DOHH2 (cell line): ENCODE data around the gene LRMDA.
"Not testable (repeated sequence)": the region's sequence is repeated elsewhere in the genome, so short reads cannot be mapped to it uniquely, and the experiment has no call there.

Source experiments
- H3F3A ChIP-seq: fragments of 200-600 bp; sonication (generic), shearing (Covaris generic); 2 replicates; pipeline ENCODE4 v1.6.0; 2016; ENCODE audit warnings: antibody characterized with exemption, mild to moderate bottlenecking; ENCODE audit not compliant: control insufficient read depth, insufficient read depth
- H3K27ac ChIP-seq: fragments of 200-600 bp; sonication (generic); 2 replicates; pipeline ENCODE4 v1.5.1; 2014; ENCODE audit warnings: low read depth, mild to moderate bottlenecking, low read length, moderate library complexity
- H3K27me3 ChIP-seq: fragments of 200-600 bp; sonication (generic); 2 replicates; pipeline ENCODE4 v1.6.1; 2014; ENCODE audit warnings: mild to moderate bottlenecking, low read length, mixed read lengths; ENCODE audit not compliant: control insufficient read depth
- H3K36me3 ChIP-seq: fragments of 200-600 bp; sonication (generic); 2 replicates; pipeline ENCODE4 v1.6.1; 2014; ENCODE audit warnings: mild to moderate bottlenecking, low read length, moderate library complexity, mixed read lengths; ENCODE audit not compliant: control insufficient read depth
- H3K4me1 ChIP-seq: fragments of 200-600 bp; sonication (generic); 2 replicates; pipeline ENCODE4 v1.6.1; 2014; ENCODE audit warnings: mild to moderate bottlenecking, low read length, mixed read lengths; ENCODE audit not compliant: control insufficient read depth
- H3K4me2 ChIP-seq: fragments of 200-600 bp; sonication (generic); 2 replicates; pipeline ENCODE4 v1.6.0; 2014; ENCODE audit warnings: mild to moderate bottlenecking, low read length, moderate library complexity
- H3K4me3 ChIP-seq: fragments of 200-600 bp; sonication (generic); 2 replicates; pipeline ENCODE4 v1.5.1; 2014; ENCODE audit warnings: mild to moderate bottlenecking, low read length, mixed read lengths
- H3K79me2 ChIP-seq: fragments of 200-600 bp; sonication (generic); 2 replicates; pipeline ENCODE4 v1.6.1; 2014; ENCODE audit warnings: mild to moderate bottlenecking, low read length, mixed read lengths; ENCODE audit not compliant: control insufficient read depth
- H3K9me2 ChIP-seq: fragments of 200-600 bp; sonication (generic); replicated peaks from 2 replicates; pipeline ENCODE4 v1.6.1; 2014; ENCODE audit warnings: mild to moderate bottlenecking, low read length, mixed read lengths; ENCODE audit not compliant: control insufficient read depth
- H3K9me3 ChIP-seq: fragments of 200-600 bp; sonication (generic); 2 replicates; pipeline ENCODE4 v1.6.1; 2014; ENCODE audit warnings: antibody characterized with exemption, low read length, mixed read lengths; ENCODE audit not compliant: control insufficient read depth, insufficient read depth
- H4K20me1 ChIP-seq: fragments of 200-600 bp; sonication (generic); 2 replicates; pipeline ENCODE4 v1.6.0; 2014; ENCODE audit warnings: low read depth, mild to moderate bottlenecking, antibody characterized with exemption, low read length, moderate library complexity; ENCODE audit not compliant: control insufficient read depth, insufficient read depth
- EZH2phosphoT487 ChIP-seq: fragments of 200-600 bp; sonication (generic); IDR thresholded peaks from 2 replicates; pipeline ENCODE4 v1.6.1; 2017; ENCODE audit warnings: borderline replicate concordance, mild to moderate bottlenecking, antibody characterized with exemption, low read length, moderate library complexity, mixed read lengths
- TF ChIP-seq, protein P1 (sequence below): fragments of 200-600 bp; sonication (generic); IDR thresholded peaks from one replicate; pipeline ENCODE4 v1.5.1; 2014; ENCODE audit warnings: antibody characterized with exemption, mild to moderate bottlenecking, low read depth, low read length; ENCODE audit not compliant: poor library complexity, severe bottlenecking

The LRMDA gene

DNA sequence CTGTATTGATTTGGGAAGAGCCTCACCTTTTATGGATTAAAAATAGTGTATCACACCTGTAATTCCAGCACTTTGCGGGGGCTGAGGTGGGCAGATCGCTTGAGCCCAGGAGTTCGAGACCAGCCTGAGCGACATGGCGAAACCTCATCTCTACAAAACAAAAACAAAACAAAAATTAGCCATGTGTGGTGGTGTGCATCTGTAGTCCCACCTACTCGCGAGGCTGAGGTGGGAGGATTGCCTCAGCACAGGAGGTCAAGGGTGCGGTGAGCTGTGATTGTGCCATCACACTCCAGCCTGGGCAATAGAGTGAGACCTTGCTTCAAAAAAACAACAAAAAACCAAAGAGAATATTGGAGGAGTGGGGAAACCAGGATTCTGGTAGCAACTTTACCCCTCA, 79.6 kb downstream of the LRMDA start:
- Histone ChIP-seq H4K20me1 (no peaks in the 10 kb centered on the region), H3K4me3 (no peak overlapping the region), H3F3A (no peaks in the 10 kb centered on the region), H3K9me3 (no peaks in the 10 kb centered on the region), H3K27me3 (no peaks in the 10 kb centered on the region), H3K4me2 (no peak overlapping the region), H3K4me1 (no peaks in the 10 kb centered on the region), H3K9me2 (no peaks in the 10 kb centered on the region), H3K79me2 (no peaks in the 10 kb centered on the region), H3K36me3 (no peaks in the 10 kb centered on the region), H3K27ac (no peak overlapping the region)
- no peak for TF ChIP-seq EZH2phosphoT487

DNA sequence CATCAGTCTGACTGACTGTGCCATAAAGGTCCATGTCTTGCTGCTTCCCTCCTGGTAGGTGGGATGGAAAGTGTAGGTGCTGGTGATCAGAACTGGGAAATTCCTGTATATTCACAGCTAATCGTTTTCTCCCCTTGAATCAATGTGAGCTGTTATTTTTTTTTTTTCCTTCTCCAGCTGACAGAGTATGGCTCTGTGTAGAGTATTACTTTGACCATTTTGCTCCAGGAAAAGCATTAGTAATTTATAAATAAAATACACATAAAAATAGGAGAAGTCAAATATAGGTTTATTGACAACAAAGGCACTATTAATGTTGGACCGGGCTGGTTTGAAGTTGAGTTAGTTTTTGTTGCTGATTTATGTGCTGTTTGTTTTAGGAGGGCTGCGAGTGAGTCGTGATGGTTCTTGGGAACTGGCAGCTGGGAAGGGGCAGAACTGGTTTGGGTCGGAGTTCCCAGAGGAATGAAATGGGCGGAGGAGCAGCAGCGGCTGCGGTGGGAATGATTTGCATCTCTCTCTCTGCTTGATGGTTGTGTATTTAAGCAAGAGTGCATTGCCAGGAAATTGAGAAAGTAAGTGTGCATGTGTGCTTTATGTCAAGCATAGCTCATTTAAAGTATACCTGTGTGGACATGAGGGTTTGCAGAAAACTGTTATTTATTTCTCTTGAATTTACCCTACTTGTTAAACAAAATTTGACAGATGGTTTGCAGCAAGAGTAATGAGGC, 80.9 kb downstream of the LRMDA start:
- Histone ChIP-seq H3K4me1 (no peaks in the 10 kb centered on the region), H3K27ac (no peak overlapping the region), H3K4me2 (no peak overlapping the region), H3K9me2 (no peaks in the 10 kb centered on the region), H3K36me3 (no peaks in the 10 kb centered on the region), H4K20me1 (no peaks in the 10 kb centered on the region), H3K9me3 (no peaks in the 10 kb centered on the region), H3K79me2 (no peaks in the 10 kb centered on the region), H3F3A (no peaks in the 10 kb centered on the region), H3K27me3 (no peaks in the 10 kb centered on the region), H3K4me3 (no peak overlapping the region)
- TF ChIP-seq, protein P1, sequence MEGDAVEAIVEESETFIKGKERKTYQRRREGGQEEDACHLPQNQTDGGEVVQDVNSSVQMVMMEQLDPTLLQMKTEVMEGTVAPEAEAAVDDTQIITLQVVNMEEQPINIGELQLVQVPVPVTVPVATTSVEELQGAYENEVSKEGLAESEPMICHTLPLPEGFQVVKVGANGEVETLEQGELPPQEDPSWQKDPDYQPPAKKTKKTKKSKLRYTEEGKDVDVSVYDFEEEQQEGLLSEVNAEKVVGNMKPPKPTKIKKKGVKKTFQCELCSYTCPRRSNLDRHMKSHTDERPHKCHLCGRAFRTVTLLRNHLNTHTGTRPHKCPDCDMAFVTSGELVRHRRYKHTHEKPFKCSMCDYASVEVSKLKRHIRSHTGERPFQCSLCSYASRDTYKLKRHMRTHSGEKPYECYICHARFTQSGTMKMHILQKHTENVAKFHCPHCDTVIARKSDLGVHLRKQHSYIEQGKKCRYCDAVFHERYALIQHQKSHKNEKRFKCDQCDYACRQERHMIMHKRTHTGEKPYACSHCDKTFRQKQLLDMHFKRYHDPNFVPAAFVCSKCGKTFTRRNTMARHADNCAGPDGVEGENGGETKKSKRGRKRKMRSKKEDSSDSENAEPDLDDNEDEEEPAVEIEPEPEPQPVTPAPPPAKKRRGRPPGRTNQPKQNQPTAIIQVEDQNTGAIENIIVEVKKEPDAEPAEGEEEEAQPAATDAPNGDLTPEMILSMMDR: no peak
- TF ChIP-seq EZH2phosphoT487: no peak

DNA sequence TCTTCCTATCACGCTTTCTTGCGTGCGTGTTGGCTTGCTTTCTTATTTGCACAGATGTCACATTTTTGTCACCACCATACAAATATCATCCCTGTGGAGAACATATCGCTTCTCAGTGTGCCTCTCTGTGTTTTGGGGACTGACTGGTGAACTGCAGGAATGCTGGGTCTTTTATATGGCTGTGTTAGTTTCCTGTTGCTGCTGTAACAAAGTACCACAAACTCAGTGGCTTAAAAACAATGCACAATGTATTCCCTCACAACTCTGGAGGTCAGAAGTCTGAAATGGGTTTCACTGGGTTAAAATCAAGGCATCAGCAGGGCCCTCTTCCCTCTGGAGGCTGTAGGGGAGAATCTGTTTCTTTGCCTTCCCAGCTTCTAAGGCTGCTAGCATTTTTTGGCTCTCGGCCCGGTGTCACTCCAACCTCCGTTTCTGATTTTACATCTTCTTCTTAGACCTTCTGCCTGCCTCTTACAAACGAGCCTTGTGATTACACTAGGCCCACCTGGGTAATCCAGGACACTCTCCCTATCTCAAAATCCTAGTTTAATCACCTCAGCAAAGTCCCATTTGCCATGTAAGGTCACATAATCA, 82.0 kb downstream of the LRMDA start:
- Histone ChIP-seq H3K36me3 (no peaks in the 10 kb centered on the region), H3K9me2 (no peaks in the 10 kb centered on the region), H3K79me2 (no peaks in the 10 kb centered on the region), H3K27ac (no peak overlapping the region), H3K4me3 (no peak overlapping the region), H3K4me2 (no peak overlapping the region), H3K4me1 (no peaks in the 10 kb centered on the region), H3K9me3 (no peaks in the 10 kb centered on the region), H3F3A (no peaks in the 10 kb centered on the region), H4K20me1 (no peaks in the 10 kb centered on the region), H3K27me3 (no peaks in the 10 kb centered on the region)
- TF ChIP-seq EZH2phosphoT487: no peak
- TF ChIP-seq, protein P1: no peak

DNA sequence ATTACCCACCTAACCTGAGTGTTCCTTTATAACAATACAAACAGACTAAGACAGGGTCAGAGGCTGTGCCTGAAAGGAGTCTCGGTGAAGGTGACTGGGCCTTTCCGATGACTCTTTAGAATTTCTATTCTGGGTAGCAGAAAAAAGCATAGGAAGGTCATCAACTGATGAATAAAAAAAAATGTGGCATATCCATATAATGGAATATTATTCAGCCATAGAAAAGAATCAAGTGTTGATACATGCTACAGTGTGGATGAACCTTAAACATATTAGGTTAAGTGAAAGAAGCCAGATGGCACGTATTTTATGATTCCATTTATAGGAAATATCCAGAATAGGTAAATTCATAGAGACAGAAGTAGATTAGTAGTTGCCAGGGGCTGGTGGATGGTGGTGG, 83.4 kb downstream of the LRMDA start:
- H3K4me3 ChIP-seq: no peak overlapping the region
- no peaks in the 10 kb centered on the region for H4K20me1 ChIP-seq
- H3F3A ChIP-seq: no peaks in the 10 kb centered on the region
- no peaks in the 10 kb centered on the region for H3K27me3 ChIP-seq
- no peak overlapping the region for H3K4me2 ChIP-seq
- H3K27ac ChIP-seq: no peak overlapping the region
- H3K4me1 ChIP-seq: no peaks in the 10 kb centered on the region
- H3K9me2 ChIP-seq: no peaks in the 10 kb centered on the region
- no peaks in the 10 kb centered on the region for H3K9me3 ChIP-seq
- TF ChIP-seq, protein P1: no peak
- no peak for TF ChIP-seq EZH2phosphoT487
- H3K79me2 ChIP-seq: no peaks in the 10 kb centered on the region
- no peaks in the 10 kb centered on the region for H3K36me3 ChIP-seq

DNA sequence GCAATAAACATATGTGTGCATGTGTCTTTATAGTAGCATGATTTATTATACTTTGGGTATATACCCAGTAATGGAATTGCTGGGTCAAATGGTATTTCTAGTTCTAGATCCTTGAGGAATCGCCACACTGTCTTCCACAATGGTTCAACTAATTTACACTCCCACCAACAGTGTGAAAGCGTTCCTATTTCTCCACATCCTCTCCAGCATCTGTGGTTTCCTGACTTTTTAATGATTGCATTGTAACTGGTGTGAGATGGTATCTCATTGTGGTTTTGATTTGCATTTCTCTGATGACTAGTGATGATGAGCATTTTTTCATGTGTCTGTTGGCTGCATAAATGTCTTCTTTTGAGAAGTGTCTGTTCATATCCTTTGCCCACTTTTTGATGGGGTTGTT, 84.7 kb downstream of the LRMDA start:
- not testable (repeated sequence) for H3K4me3 ChIP-seq, H3K4me2 ChIP-seq, H3K36me3 ChIP-seq, H3K9me2 ChIP-seq, H3F3A ChIP-seq, H3K79me2 ChIP-seq, H3K27me3 ChIP-seq, H3K4me1 ChIP-seq, H4K20me1 ChIP-seq, H3K9me3 ChIP-seq, H3K27ac ChIP-seq

DNA sequence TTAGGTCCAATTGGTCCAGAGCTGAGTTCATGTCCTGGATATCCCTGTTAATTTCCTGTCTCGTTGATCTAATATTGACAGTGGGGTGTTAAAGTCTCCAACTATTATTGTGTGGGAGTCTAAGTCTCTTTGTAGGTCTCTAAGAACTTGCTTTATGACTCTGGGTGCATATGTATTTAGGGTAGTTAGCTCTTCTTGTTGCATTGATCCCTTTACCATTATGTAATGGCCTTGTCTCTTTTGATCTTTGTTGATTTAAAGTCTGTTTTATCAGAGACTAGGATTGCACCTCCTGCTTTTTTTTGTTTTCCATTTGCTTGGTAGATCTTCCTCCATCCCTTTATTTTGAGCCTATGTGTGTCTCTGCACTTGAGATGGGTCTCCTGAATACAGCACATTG, 87.8 kb downstream of the LRMDA start:
- not testable (repeated sequence) for H3K27me3 ChIP-seq, H3K9me3 ChIP-seq, H4K20me1 ChIP-seq, H3F3A ChIP-seq, H3K4me3 ChIP-seq, H3K4me1 ChIP-seq, H3K79me2 ChIP-seq, H3K27ac ChIP-seq, H3K36me3 ChIP-seq, H3K4me2 ChIP-seq, H3K9me2 ChIP-seq
